GM18951 (cell line): ENCODE results near the gene OLIG1.

Source experiments
- POLR2A ChIP-seq: IDR thresholded peaks from 4 replicates; pipeline ENCODE4 v1.6.1; 2011; ENCODE audit warnings: mild to moderate bottlenecking; ENCODE audit not compliant: insufficient read length, insufficient read depth; ENCODE audit errors: extremely low read depth
- in situ Hi-C: fragments of 300-500 bp; cut with MboI; formaldehyde crosslinking; loops from one replicate; pipeline ENCODE4 v1.12.0; 2022; ENCODE audit warnings: low sequenced_read_pairs, mixed read lengths, inconsistent platforms; ENCODE audit not compliant: unreplicated experiment

The OLIG1 gene

GRCh38 chr21:33026878-33027400, 43.0 kb upstream of the OLIG1 start:
- in situ Hi-C loops = no loop called here
- TF ChIP-seq POLR2A = no peak

GRCh38 chr21:33027401-33028286, 42.3 kb upstream of the OLIG1 start:
- no peak for TF ChIP-seq POLR2A
- in situ Hi-C loops = no loop called here

GRCh38 chr21:33028287-33028670, 41.7 kb upstream of the OLIG1 start:
- TF ChIP-seq POLR2A = no peak
- in situ Hi-C loops = no loop called here

GRCh38 chr21:33028773-33029384, 41.1 kb upstream of the OLIG1 start:
- TF ChIP-seq POLR2A = no peak
- in situ Hi-C loops = no loop called here

- TF ChIP-seq POLR2A = no peak
- in situ Hi-C loops = no loop called here
These were observed 40.5 kb upstream of the OLIG1 start for GRCh38 chr21:33029385-33029921.

- in situ Hi-C loops = no loop called here
- TF ChIP-seq POLR2A = no peak
These were observed 39.9 kb upstream of the OLIG1 start for GRCh38 chr21:33029975-33030461.

GRCh38 chr21:33030633-33031032, 39.3 kb upstream of the OLIG1 start:
- in situ Hi-C loops = no loop called here
- TF ChIP-seq POLR2A = no peak

- no peak for TF ChIP-seq POLR2A
- in situ Hi-C loops = no loop called here
These were observed 38.6 kb upstream of the OLIG1 start for GRCh38 chr21:33031152-33031911.

- TF ChIP-seq POLR2A = no peak
- in situ Hi-C loops = no loop called here
These were observed 37.4 kb upstream of the OLIG1 start for GRCh38 chr21:33032434-33033047.

GRCh38 chr21:33033094-33033951, 36.6 kb upstream of the OLIG1 start:
- in situ Hi-C loops = no loop called here
- no peak for TF ChIP-seq POLR2A

GRCh38 chr21:33033961-33034413, 36.0 kb upstream of the OLIG1 start:
- no peak for TF ChIP-seq POLR2A
- in situ Hi-C loops = no loop called here
